ENCODE measurements around the gene FTCD.

DNA sequence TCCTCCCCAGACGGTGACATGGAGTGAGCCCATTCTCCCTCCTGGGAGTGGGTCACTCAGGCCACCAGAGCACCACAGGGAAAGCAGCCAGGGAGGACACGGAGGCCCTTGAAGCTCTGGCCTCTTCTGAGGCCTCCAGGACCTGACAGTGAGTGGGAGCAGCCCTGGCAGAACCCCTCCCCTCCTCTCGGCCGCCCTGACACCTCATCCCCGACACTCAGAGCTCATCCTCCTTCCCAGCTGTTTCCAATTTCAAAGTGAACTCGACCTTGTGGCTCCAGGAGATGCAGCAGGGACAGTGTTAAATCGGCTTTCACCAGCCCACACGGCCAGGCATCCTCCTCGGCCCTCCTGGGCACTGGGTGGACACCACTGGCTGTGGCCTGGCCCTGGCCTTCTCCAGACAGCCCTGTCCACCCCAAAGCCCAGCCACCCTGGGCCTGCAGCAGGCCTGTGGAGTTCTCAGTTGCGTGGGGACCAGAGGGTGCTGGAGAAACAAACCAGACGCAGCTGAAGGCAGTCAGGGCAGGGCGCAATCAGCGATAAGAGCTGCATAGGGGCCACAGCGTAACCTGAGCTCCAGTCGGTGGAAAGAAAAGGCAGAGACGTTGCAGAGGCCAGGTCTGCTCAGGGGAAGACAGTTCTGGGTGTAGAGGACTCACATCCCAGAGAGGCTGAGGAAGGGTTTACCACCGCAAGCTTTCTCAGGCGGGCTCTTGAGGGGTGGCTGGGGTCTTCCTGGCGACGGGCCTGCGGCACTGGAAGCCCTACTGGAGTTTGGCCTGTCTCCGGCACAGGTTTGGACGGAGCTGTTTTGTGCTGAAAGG, 27.1 kb downstream of the FTCD start:
- TF ChIP-seq, protein P1, sequence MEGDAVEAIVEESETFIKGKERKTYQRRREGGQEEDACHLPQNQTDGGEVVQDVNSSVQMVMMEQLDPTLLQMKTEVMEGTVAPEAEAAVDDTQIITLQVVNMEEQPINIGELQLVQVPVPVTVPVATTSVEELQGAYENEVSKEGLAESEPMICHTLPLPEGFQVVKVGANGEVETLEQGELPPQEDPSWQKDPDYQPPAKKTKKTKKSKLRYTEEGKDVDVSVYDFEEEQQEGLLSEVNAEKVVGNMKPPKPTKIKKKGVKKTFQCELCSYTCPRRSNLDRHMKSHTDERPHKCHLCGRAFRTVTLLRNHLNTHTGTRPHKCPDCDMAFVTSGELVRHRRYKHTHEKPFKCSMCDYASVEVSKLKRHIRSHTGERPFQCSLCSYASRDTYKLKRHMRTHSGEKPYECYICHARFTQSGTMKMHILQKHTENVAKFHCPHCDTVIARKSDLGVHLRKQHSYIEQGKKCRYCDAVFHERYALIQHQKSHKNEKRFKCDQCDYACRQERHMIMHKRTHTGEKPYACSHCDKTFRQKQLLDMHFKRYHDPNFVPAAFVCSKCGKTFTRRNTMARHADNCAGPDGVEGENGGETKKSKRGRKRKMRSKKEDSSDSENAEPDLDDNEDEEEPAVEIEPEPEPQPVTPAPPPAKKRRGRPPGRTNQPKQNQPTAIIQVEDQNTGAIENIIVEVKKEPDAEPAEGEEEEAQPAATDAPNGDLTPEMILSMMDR (IDR thresholded peaks at IDR 0.05): no peak
- TF ChIP-seq POLR2AphosphoS5 (IDR thresholded peaks at IDR 0.05; ENCODE audit: low read depth, low read length) (no peak), SIN3A (IDR thresholded peaks at IDR 0.05; ENCODE audit: borderline replicate concordance, insufficient read depth, low read depth, low read length) (no peak)

Data from Panc1 (cell line).